Measurements from ENCODE around the gene DPP10. TPM values are rescaled to one million over a fixed set of nuclear protein-coding genes. Genes with fewer than 3 reads are reported as not detected.

The DPP10 gene
- total and polyA plus RNA-seq, 8 donors, result 1.1 to 8.2 (median 5.8) TPM

GRCh38 chr2:115584507-115584906, 1142.1 kb downstream of the DPP10 start:
- H3K36me3 ChIP-seq, result no peaks in the 10 kb centered on the region
- 93 to 98% methylated on average over 2 of the region's 2 CpGs for whole genome bisulfite sequencing, 2 donors
- H3K9me3 ChIP-seq, result no peaks in the 10 kb centered on the region
- no peak for DNase-seq
- no peak overlapping the region for H3K27ac ChIP-seq
- ATAC-seq, result no peak
- no peaks in the 10 kb centered on the region for H3K27me3 ChIP-seq
- H3K4me3 ChIP-seq, result no peak overlapping the region
- no peak for FAIRE-seq
- TF ChIP-seq, protein P1, sequence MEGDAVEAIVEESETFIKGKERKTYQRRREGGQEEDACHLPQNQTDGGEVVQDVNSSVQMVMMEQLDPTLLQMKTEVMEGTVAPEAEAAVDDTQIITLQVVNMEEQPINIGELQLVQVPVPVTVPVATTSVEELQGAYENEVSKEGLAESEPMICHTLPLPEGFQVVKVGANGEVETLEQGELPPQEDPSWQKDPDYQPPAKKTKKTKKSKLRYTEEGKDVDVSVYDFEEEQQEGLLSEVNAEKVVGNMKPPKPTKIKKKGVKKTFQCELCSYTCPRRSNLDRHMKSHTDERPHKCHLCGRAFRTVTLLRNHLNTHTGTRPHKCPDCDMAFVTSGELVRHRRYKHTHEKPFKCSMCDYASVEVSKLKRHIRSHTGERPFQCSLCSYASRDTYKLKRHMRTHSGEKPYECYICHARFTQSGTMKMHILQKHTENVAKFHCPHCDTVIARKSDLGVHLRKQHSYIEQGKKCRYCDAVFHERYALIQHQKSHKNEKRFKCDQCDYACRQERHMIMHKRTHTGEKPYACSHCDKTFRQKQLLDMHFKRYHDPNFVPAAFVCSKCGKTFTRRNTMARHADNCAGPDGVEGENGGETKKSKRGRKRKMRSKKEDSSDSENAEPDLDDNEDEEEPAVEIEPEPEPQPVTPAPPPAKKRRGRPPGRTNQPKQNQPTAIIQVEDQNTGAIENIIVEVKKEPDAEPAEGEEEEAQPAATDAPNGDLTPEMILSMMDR (IDR thresholded peaks at IDR 0.05), result no peak
- intact Hi-C loops (cut with DNase I), result no loop called here
- H3K4me1 ChIP-seq, result no peaks in the 10 kb centered on the region

DNA sequence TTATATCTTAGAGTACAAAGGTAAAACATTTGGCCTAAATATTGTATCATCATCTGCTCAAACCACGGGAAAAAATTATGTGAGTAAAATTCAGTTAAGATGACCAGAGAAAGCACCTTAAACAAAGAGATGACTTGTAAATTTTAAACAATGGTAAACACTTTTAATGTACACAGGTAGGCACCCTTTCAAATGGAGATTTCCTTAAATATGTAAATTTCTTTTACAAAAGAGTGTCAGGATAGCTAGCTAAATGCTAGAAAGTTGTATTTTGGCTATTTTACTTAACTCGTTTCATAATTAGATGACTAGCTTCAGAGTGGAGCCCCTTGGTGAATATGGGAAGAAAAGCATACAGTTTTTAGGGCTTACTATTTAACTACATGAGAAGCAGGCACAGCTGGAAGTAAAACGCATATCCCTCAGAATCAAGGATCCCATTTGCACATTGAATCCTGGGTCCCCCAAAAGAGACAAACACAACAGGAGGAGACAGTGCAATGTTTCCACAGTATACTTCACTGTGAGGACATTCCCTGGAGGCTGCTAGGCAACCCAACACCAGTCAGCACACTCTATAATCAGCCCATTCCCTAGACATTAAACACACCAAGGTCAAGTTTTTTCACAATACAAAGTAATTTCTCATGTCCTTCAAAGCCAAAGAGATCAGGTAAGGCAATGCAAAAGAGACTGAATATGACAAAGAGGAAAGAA, 1154.4 kb downstream of the DPP10 start:
- DNase-seq (no peak), ATAC-seq (peak in 3 of 4 donors; percentile 56 to 74 (median 66)), FAIRE-seq (no peak)
- TF ChIP-seq, protein P1 (IDR thresholded peaks at IDR 0.05), result no peak
- Histone ChIP-seq H3K4me1 (peaks cover 0 to 7% (median 0%) of the 10 kb centered on the region in 3 donors), H3K27me3 (no peaks in the 10 kb centered on the region), H3K27ac (no peak overlapping the region), H3K9me3 (no peaks in the 10 kb centered on the region), H3K36me3 (no peaks in the 10 kb centered on the region), H3K4me3 (no peak overlapping the region)
- intact Hi-C loops (cut with DNase I), result no loop called here
- 55 to 59% methylated on average over 3 of the region's 3 CpGs for WGBS, 2 donors

GRCh38 chr2:115603285-115603684, 1160.8 kb downstream of the DPP10 start:
- intact Hi-C loops (cut with DNase I), result no loop called here
- ATAC-seq (no peak), DNase-seq (no peak), FAIRE-seq (no peak)
- Histone ChIP-seq H3K36me3 (no peaks in the 10 kb centered on the region), H3K4me3 (no peak overlapping the region), H3K27ac (no peak overlapping the region), H3K4me1 (no peaks in the 10 kb centered on the region), H3K27me3 (no peaks in the 10 kb centered on the region), H3K9me3 (no peaks in the 10 kb centered on the region)
- TF ChIP-seq, protein P1 (IDR thresholded peaks at IDR 0.05), result no peak
- WGBS, 2 donors, result 82 to 85% methylated on average over 7 of the region's 7 CpGs

DNA sequence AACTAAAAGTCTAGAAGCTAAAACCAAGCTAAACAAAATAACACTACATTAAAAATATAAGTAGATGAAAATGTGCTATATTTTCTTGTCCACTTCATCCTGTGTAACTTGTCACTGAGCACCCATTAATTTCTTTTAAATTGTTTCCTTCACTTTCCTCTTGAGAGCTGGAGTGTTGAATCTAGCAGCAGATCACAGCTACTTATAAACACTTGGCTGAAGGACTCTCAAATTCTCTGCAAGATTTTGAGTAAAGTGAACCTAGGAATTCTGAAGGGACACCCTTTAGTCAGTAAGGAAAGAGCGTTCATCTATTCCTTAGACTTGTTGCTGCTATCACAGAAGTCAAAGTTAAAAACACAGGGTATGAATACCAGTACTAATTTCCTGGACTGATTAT, 1163.9 kb downstream of the DPP10 start:
- H3K36me3 ChIP-seq, result no peaks in the 10 kb centered on the region
- no peak overlapping the region for H3K27ac ChIP-seq
- H3K4me3 ChIP-seq, result no peak overlapping the region
- intact Hi-C loops (cut with DNase I), result no loop called here
- DNase-seq (no peak), FAIRE-seq (no peak), ATAC-seq (no peak)
- no peaks in the 10 kb centered on the region for H3K4me1 ChIP-seq
- no peaks in the 10 kb centered on the region for H3K27me3 ChIP-seq
- no peaks in the 10 kb centered on the region for H3K9me3 ChIP-seq
- WGBS, 2 donors, result 71 to 77% methylated on average over 1 of the region's 1 CpG
- TF ChIP-seq, protein P1 (IDR thresholded peaks at IDR 0.05), result no peak

GRCh38 chr2:115609978-115610377, 1167.5 kb downstream of the DPP10 start:
- Histone ChIP-seq H3K4me3 (no peak overlapping the region), H3K9me3 (no peaks in the 10 kb centered on the region), H3K27ac (no peak overlapping the region), H3K27me3 (no peaks in the 10 kb centered on the region), H3K4me1 (no peaks in the 10 kb centered on the region), H3K36me3 (no peaks in the 10 kb centered on the region)
- peak; percentile 76 to 91 (median 88) for ATAC-seq
- DNase-seq, result peak in 4 of 6 donors; percentile 30 to 66 (median 40)
- intact Hi-C loops (cut with DNase I), result no loop called here
- no peak for FAIRE-seq
- TF ChIP-seq, protein P1 (IDR thresholded peaks at IDR 0.05), result no peak
- 53 to 59% methylated on average over 2 of the region's 2 CpGs for WGBS, 2 donors
